ENCODE data around the gene CBFB.

CBFB gene

GRCh38 chr16:67149276-67150046 lies 120.5 kb downstream of the CBFB start:
- H3K36me3 ChIP-seq (ENCODE audit: insufficient read depth, low read length): peaks cover 47% of the 10 kb centered on the region
- H3K27ac ChIP-seq (ENCODE audit: low read length): no peak overlapping the region
- H2AFZ ChIP-seq (ENCODE audit: low read depth, low read length): no peak overlapping the region
- peaks cover 13% of the 10 kb centered on the region for H4K20me1 ChIP-seq (ENCODE audit: insufficient read depth, low read length)
- no peak for DNase-seq
- H3K9me3 ChIP-seq (ENCODE audit: insufficient read depth, low read length, severe bottlenecking): no peaks in the 10 kb centered on the region
- TF ChIP-seq CTCF (IDR thresholded peaks at IDR 0.05; ENCODE audit: borderline replicate concordance, extremely low read depth, low read length, poor library complexity, severe bottlenecking) (no peak), EZH2 (IDR thresholded peaks at IDR 0.05; ENCODE audit: borderline replicate concordance, low read depth, low read length, severe bottlenecking) (no peak)
- H3K9ac ChIP-seq (ENCODE audit: low read depth, low read length): no peak overlapping the region
- H3K4me1 ChIP-seq (ENCODE audit: insufficient read depth, low read length): 0 out of 2 replicates have a peak, but pooled peaks cover under 1% of the 10 kb centered on the region
- H3K4me3 ChIP-seq (ENCODE audit: low read depth in 1 of 2, low read length in 2 of 2): no peak overlapping the region
- no peak overlapping the region for H3K4me2 ChIP-seq (ENCODE audit: insufficient read depth, low read length)
- no peak; the same call in 2 of the 3 replicates for ATAC-seq (ENCODE audit: insufficient read depth, low read depth)
- no peaks in the 10 kb centered on the region for H3K79me2 ChIP-seq (ENCODE audit: insufficient read depth, low read length)
- H3K27me3 ChIP-seq (ENCODE audit: insufficient read depth, low read length, poor library complexity): no peaks in the 10 kb centered on the region

GRCh38 chr16:67150047-67150832 lies 121.3 kb downstream of the CBFB start:
- ATAC-seq (ENCODE audit: insufficient read depth, low read depth): no peak
- Histone ChIP-seq H3K36me3 (ENCODE audit: insufficient read depth, low read length) (peaks cover 41% of the 10 kb centered on the region), H2AFZ (ENCODE audit: low read depth, low read length) (no peak overlapping the region)

More at GRCh38 chr16:67150047-67150832, 121.3 kb downstream of the CBFB start:
- TF ChIP-seq EZH2 (IDR thresholded peaks at IDR 0.05; ENCODE audit: borderline replicate concordance, low read depth, low read length, severe bottlenecking): no peak
- TF ChIP-seq CTCF (IDR thresholded peaks at IDR 0.05; ENCODE audit: borderline replicate concordance, extremely low read depth, low read length, poor library complexity, severe bottlenecking): no peak
- Histone ChIP-seq H3K9ac (ENCODE audit: low read depth, low read length) (no peak overlapping the region), H3K4me3 (ENCODE audit: low read depth in 1 of 2, low read length in 2 of 2) (no peak overlapping the region), H3K27ac (ENCODE audit: low read length) (no peak overlapping the region), H3K4me2 (ENCODE audit: insufficient read depth, low read length) (no peak overlapping the region), H4K20me1 (ENCODE audit: insufficient read depth, low read length) (peaks cover 17% of the 10 kb centered on the region), H3K79me2 (ENCODE audit: insufficient read depth, low read length) (no peaks in the 10 kb centered on the region), H3K27me3 (ENCODE audit: insufficient read depth, low read length, poor library complexity) (no peaks in the 10 kb centered on the region), H3K9me3 (ENCODE audit: insufficient read depth, low read length, severe bottlenecking) (no peaks in the 10 kb centered on the region), H3K4me1 (ENCODE audit: insufficient read depth, low read length) (peaks cover 6% of the 10 kb centered on the region)
- DNase-seq: no peak
